Kidney epithelial cell (primary cell): ENCODE results near the gene FADS6. TPM values are rescaled to one million over a fixed set of nuclear protein-coding genes. Genes with fewer than 3 reads are reported as not detected.

ENCODE experiments used
- DNase-seq: peaks from one replicate; pipeline ENCODE4 v3.0.0-alpha.2; 2010; ENCODE audit warnings: low read depth
- H3K27me3 ChIP-seq: 2 replicates; pipeline ENCODE4 v1.6.0; 2011; ENCODE audit warnings: low read length; ENCODE audit not compliant: control insufficient read depth, insufficient read depth
- H3K36me3 ChIP-seq: 2 replicates; pipeline ENCODE4 v1.5.1; 2011; ENCODE audit warnings: low read length; ENCODE audit not compliant: control insufficient read depth, insufficient read depth
- H3K4me3 ChIP-seq: 2 replicates; pipeline ENCODE4 v1.5.1; 2011; ENCODE audit warnings: low read depth, mild to moderate bottlenecking, control low read depth, low read length
- total RNA-seq: library from RNA; depleted of rRNA; stranded (reverse); fragments of >200 nt; gene quantifications from 2 replicates; pipeline ENCODE4 v1.2.3, GENCODE V29; 2015
- TF ChIP-seq, protein P1 (sequence below): IDR thresholded peaks from 2 replicates; pipeline ENCODE4 v1.5.1; 2011; ENCODE audit warnings: mild to moderate bottlenecking, moderate library complexity, low read length, control low read depth, inconsistent platforms; ENCODE audit not compliant: insufficient read depth, poor library complexity, severe bottlenecking

Gene FADS6, protein sequence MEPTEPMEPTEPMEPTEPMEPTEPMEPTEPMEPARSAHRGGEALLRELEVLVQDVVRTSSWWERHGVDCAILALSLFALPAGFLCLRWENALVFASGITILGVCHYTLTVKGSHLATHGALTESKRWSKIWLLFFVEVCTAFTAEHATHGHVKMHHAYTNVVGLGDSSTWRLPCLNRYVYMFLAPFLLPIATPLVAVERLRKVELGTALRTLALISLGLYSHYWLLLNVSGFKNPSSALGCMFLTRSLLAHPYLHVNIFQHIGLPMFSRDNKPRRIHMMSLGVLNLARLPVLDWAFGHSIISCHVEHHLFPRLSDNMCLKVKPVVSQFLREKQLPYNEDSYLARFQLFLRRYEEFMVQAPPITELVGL
- total RNA-seq: not detected in 2 replicates

DNA sequence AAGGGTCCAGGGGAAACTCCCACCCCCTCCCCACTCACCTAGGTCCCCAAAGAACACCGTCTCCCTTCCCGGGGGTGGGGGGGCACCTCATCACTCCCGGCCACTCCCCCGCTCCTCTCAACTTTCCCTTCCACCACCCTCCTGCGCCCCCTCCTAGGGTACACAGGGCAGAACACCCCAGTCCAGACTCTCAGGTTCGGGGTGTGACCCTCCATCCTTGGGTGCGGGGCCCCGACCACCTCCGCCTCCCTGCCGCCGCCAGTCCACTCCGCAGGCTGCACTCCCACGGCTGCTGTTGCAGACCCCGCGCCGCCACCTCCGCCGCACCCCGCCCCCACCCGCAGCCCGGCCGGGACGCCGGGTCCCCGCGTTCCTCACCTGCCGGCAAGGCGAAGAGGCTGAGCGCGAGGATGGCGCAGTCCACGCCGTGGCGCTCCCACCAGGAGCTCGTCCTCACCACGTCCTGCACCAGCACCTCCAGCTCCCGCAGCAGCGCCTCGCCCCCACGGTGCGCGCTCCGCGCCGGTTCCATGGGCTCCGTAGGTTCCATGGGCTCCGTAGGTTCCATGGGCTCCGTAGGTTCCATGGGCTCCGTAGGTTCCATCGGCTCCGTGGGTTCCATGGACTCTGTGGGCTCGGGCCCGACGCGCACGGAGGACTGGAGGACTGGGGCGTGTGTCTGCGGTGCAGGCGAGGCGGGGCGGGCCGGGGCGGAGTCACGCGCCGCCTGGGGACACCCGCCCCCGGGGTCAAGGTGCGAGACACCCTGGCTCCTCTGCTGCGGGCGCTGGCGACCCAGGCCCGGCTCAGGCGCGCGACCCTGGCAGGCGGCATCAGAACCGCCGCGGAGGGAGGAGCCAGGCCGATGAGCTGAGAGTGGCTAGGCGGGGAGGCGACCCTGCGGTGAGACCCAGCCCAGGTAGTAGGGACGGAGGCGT lies at the start of gene FADS6:
FADS6 (minus strand) TSS at position 660 of the 938 bp plus-strand sequence; CDS start at position 622, 38 bp downstream.
- Histone ChIP-seq H3K36me3 (no peaks in the 10 kb centered on the region), H3K4me3 (no peak within 1 kb of the TSS), H3K27me3 (peaks cover 59% of the 10 kb centered on the region)
- DNase-seq: no peak
- TF ChIP-seq, protein P1, sequence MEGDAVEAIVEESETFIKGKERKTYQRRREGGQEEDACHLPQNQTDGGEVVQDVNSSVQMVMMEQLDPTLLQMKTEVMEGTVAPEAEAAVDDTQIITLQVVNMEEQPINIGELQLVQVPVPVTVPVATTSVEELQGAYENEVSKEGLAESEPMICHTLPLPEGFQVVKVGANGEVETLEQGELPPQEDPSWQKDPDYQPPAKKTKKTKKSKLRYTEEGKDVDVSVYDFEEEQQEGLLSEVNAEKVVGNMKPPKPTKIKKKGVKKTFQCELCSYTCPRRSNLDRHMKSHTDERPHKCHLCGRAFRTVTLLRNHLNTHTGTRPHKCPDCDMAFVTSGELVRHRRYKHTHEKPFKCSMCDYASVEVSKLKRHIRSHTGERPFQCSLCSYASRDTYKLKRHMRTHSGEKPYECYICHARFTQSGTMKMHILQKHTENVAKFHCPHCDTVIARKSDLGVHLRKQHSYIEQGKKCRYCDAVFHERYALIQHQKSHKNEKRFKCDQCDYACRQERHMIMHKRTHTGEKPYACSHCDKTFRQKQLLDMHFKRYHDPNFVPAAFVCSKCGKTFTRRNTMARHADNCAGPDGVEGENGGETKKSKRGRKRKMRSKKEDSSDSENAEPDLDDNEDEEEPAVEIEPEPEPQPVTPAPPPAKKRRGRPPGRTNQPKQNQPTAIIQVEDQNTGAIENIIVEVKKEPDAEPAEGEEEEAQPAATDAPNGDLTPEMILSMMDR: no peak

DNA sequence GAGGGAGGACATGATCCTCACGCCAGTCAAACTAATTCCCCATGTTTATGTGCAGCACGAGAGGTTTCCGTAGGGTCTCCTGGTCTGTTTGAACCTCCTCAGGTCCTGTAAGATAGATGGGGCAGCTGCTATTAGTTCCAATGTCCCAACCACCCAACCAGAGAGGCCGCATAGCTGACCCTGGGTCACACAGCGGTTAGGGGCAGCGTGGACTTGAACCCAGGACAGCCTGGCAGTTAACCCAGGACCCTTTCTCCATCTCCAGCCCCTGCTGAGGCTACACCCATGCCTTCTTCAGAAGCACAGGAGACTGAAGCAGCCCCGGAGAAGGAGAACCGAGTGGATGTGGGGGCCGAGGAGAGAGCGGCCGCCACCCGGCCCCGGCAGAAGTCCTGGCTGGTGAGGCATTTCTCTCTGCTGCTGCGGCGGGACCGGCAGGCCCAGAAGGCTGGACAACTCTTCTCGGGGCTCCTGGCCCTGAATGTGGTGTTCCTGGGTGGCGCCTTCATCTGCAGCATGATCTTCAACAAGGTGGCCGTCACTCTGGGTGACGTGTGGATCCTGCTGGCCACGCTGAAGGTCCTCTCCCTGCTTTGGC lies 47.8 kb upstream of the FADS6 start:
- H3K36me3 ChIP-seq: no peaks in the 10 kb centered on the region
- H3K27me3 ChIP-seq: peaks cover 54% of the 10 kb centered on the region
- TF ChIP-seq, protein P1: no peak
- DNase-seq: no peak
- no peak overlapping the region for H3K4me3 ChIP-seq

- H3K27me3 ChIP-seq: peaks cover 68% of the 10 kb centered on the region
- H3K36me3 ChIP-seq: no peaks in the 10 kb centered on the region
- H3K4me3 ChIP-seq: no peak overlapping the region
- no peak for DNase-seq
- TF ChIP-seq, protein P1: no peak
Measured at GRCh38 chr17:74939534-74939933, 46.1 kb upstream of the FADS6 start.

DNA sequence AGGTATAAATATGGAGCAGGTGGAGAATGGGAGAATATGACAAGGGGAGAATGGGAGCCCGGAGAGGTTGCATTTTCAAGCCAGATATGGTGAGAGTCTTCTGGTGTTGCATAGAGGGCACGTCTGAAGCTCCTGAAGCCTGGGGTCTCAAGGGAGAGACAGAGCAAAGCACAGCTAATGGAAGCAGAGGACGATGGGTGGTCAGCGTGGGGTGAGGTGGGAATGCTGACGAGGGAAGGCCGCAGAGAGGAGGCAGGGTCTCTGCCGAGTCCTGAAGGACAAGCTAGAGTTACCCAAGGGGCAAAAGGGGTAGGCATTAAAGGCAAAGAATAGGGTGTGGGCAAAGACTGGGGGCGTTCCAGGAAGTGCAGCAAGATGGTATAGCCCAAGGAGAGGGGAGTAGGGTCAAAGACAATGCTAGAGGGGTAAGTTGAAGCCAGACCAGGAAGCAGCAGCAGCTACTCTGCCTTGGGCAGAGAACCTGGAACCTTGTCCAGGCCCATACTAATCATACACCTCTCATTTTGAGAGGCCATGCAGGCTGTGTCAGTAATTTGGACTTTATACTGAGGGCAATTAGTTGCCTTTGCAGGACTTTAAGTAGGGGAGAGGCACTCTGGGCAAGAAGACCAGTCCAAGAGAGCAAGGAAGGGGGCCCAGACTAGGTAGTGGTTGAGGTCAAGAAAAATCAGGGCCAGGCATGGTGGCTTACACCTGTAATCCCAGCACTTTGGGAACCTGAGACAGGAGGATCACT lies 44.9 kb upstream of the FADS6 start:
- H3K4me3 ChIP-seq: no peak overlapping the region
- no peak for DNase-seq
- no peaks in the 10 kb centered on the region for H3K36me3 ChIP-seq
- H3K27me3 ChIP-seq: peaks cover 72% of the 10 kb centered on the region
- TF ChIP-seq, protein P1: no peak

DNA sequence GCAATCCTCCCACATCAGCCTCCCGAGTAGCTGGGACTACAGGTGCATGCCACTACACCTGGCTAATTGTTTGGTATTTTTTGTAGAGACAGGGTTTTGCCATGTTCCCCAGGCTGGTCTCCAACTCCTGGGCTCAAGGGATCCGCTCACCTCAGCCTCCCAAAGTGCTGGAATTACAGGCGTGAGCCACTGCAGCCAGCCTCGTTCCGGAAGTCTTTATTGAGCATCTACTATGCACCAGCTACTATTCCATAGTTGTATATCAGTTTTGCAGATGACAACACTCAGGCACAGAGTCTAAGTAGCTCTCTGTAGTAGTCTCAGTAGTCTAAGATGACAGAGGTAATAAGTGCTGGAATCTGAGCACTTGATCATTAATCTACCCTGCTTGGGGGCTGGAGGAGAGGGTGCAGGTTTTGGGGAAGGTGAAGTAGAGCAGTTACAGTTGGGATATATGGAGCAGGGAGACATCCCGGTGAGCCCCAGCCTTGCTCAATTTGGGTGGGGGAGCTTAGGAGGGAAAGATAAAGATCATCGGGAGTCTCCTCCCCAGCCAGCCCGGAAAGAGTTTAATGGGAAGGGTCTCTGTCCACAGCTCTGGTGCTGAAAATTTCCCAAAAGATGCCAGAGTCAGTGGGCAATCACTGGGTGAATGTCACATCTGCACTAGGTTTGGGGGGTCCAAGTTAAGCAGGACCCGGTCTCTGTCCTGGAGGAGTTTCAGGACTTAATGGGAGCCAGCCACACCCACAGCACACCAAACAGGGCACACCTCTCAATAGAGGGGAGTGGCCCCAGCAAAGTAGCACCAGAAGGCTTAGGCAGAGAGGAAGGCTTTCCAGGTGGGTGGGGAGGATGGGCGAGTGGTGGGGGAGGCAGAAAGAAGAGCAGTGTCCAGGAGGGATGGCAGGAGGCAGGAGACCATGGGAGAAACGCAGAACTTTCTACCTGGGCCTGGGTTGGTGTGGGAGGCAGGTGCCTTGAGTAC lies 43.9 kb upstream of the FADS6 start:
- TF ChIP-seq, protein P1: no peak
- DNase-seq: no peak
- Histone ChIP-seq H3K36me3 (no peaks in the 10 kb centered on the region), H3K27me3 (peaks cover 77% of the 10 kb centered on the region), H3K4me3 (no peak overlapping the region)
